Sigmoid colon (tissue), 4 donors: ENCODE results near the gene SCTR.

Source experiments
- CTCF ChIP-seq, 4 experiments: fragments of 450-650 bp in 3 of 4; fragments of 200-600 bp in 1 of 4; IDR thresholded peaks; one replicate each; pipeline ENCODE4 v1.5.1; 2016 to 2019; ENCODE audit warnings: antibody characterized with exemption in 4 of 4, mild to moderate bottlenecking in 3 of 4, moderate library complexity in 2 of 4
- EP300 ChIP-seq, 4 donors: sonication (generic); formaldehyde crosslinking; IDR thresholded peaks; one replicate each; pipeline ENCODE4 v1.6.1; 2017; ENCODE audit warnings: antibody characterized with exemption in 4 of 4
- POLR2AphosphoS5 ChIP-seq, 4 donors: sonication (generic); formaldehyde crosslinking; IDR thresholded peaks; one replicate each; pipeline ENCODE4 v1.6.1; 2017; ENCODE audit warnings: antibody characterized with exemption in 4 of 4

- TF ChIP-seq CTCF (IDR thresholded peaks at IDR 0.05) (no peak), POLR2AphosphoS5 (IDR thresholded peaks at IDR 0.05) (no peak), EP300 (IDR thresholded peaks at IDR 0.05) (no peak)
Measured at GRCh38 chr2:119449521-119449920, 74.8 kb downstream of the SCTR start.
